GM19043 (cell line): ENCODE results near the gene TICRR.

Source experiments
- ATAC-seq: cut with Tn5 transposase; IDR thresholded peaks from one replicate; pipeline ENCODE4 v1.9.1; 2021; ENCODE audit warnings: low read depth; ENCODE audit not compliant: unreplicated experiment

The TICRR gene

GRCh38 chr15:89649716-89650115 is 74.4 kb downstream of the TICRR start:
- no peak for ATAC-seq

GRCh38 chr15:89652131-89652530 is 76.9 kb downstream of the TICRR start:
- ATAC-seq, result no peak

GRCh38 chr15:89652666-89653065 is 77.4 kb downstream of the TICRR start:
- no peak for ATAC-seq

GRCh38 chr15:89653578-89653977 is 78.3 kb downstream of the TICRR start:
- no peak for ATAC-seq

GRCh38 chr15:89654301-89654761 is 79.1 kb downstream of the TICRR start:
- ATAC-seq, result no peak

- no peak for ATAC-seq
Observed at GRCh38 chr15:89654847-89655805, 79.9 kb downstream of the TICRR start, which contains the start of gene KIF7. TSS of gene KIF7 (minus strand) at chr15:89655467. CDS start at chr15:89652930, 2,537 bp downstream.

- no peak for ATAC-seq
Observed at GRCh38 chr15:89656116-89656815, 81.0 kb downstream of the TICRR start.

GRCh38 chr15:89657686-89658200 is 82.5 kb downstream of the TICRR start:
- no peak for ATAC-seq

- no peak for ATAC-seq
Observed at GRCh38 chr15:89659295-89659694, 84.0 kb downstream of the TICRR start.

- ATAC-seq, result no peak
Observed at GRCh38 chr15:89660556-89660955, 85.3 kb downstream of the TICRR start.

- ATAC-seq, result no peak
Observed at GRCh38 chr15:89662893-89663626, 87.8 kb downstream of the TICRR start.

- ATAC-seq, result no peak
Observed at GRCh38 chr15:89664441-89665350, 89.4 kb downstream of the TICRR start.

- no peak for ATAC-seq
Observed at GRCh38 chr15:89665449-89666181, 90.3 kb downstream of the TICRR start.

- no peak for ATAC-seq
Observed at GRCh38 chr15:89666184-89666857, 91.1 kb downstream of the TICRR start.

- ATAC-seq, result no peak
Observed at GRCh38 chr15:89666858-89667705, 91.8 kb downstream of the TICRR start.

GRCh38 chr15:89667706-89667960 is 92.4 kb downstream of the TICRR start:
- ATAC-seq, result no peak

GRCh38 chr15:89668171-89668570 is 92.9 kb downstream of the TICRR start:
- no peak for ATAC-seq
